ENCODE results near the gene WDR54. TPM values are rescaled to one million over a fixed set of nuclear protein-coding genes. Genes with fewer than 3 reads are reported as not detected.

Gene WDR54
- total and polyA plus RNA-seq, 7 donors = 3.0 to 13.6 (median 8.0) TPM

DNA sequence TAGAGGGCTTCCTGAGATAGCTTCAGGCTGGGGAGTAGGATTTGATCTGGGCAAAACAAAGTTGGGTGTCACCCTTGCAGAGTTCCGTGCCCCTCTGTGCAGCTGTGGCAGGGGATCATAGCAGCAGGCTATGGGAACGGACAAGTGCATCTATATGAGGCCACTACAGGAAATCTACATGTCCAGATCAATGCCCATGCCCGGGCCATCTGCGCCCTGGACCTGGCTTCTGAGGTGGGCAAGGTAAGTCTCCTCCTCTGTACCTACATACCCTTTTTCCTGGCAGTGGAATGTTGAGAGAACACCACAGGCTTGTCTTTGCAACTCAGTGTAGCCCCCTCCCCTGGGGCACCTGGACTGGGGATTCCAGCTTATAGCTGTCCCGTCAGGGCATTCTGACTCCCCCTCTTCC, 3.5 kb downstream of the WDR54 start:
- H3K9me3 ChIP-seq = no peaks in the 10 kb centered on the region
- no peak overlapping the region for H3K4me3 ChIP-seq
- no peaks in the 10 kb centered on the region for H3K27me3 ChIP-seq
- no peak overlapping the region for H3K27ac ChIP-seq
- DNase-seq = no peak
- WGBS, 2 donors = 81 to 85% methylated on average over 5 of the region's 5 CpGs
- peaks cover 0 to 15% (median 10%) of the 10 kb centered on the region in 4 donors for H3K4me1 ChIP-seq
- intact Hi-C loops (cut with DNase I) = no loop called here
- H3K36me3 ChIP-seq = peaks cover 0 to 50% (median 22%) of the 10 kb centered on the region in 4 donors
- TF ChIP-seq EP300 (IDR thresholded peaks at IDR 0.05) (no peak), POLR2AphosphoS5 (IDR thresholded peaks at IDR 0.05) (no peak), POLR2A (IDR thresholded peaks at IDR 0.05) (no peak)
- TF ChIP-seq, protein P1, sequence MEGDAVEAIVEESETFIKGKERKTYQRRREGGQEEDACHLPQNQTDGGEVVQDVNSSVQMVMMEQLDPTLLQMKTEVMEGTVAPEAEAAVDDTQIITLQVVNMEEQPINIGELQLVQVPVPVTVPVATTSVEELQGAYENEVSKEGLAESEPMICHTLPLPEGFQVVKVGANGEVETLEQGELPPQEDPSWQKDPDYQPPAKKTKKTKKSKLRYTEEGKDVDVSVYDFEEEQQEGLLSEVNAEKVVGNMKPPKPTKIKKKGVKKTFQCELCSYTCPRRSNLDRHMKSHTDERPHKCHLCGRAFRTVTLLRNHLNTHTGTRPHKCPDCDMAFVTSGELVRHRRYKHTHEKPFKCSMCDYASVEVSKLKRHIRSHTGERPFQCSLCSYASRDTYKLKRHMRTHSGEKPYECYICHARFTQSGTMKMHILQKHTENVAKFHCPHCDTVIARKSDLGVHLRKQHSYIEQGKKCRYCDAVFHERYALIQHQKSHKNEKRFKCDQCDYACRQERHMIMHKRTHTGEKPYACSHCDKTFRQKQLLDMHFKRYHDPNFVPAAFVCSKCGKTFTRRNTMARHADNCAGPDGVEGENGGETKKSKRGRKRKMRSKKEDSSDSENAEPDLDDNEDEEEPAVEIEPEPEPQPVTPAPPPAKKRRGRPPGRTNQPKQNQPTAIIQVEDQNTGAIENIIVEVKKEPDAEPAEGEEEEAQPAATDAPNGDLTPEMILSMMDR (IDR thresholded peaks at IDR 0.05) = no peak

DNA sequence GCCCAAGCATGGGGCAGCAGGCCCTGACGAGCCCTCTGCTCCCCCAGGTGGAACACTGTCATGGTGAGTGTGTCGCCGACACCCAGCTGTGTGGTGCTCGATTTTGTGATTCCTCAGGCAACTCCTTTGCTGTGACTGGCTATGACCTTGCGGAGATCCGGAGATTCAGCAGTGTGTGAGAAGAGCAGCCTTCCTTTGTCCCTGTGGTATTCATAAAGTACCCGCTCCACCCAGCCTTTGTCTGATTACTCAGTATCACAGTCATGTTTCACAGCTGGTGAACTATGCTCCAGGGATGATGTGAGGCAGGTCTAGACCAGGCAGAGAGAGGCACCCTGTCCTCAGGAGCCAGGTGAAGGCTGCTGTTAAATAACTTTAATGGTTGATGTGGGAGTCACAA, 4.0 kb downstream of the WDR54 start:
- intact Hi-C loops (cut with DNase I) = no loop called here
- no peak for TF ChIP-seq POLR2A (IDR thresholded peaks at IDR 0.05)
- TF ChIP-seq, protein P1 (IDR thresholded peaks at IDR 0.05) = no peak
- no peak for TF ChIP-seq EP300 (IDR thresholded peaks at IDR 0.05)
- TF ChIP-seq POLR2AphosphoS5 (IDR thresholded peaks at IDR 0.05) = no peak
- 73 to 82% methylated on average over 7 of the region's 7 CpGs for WGBS, 2 donors

DNA sequence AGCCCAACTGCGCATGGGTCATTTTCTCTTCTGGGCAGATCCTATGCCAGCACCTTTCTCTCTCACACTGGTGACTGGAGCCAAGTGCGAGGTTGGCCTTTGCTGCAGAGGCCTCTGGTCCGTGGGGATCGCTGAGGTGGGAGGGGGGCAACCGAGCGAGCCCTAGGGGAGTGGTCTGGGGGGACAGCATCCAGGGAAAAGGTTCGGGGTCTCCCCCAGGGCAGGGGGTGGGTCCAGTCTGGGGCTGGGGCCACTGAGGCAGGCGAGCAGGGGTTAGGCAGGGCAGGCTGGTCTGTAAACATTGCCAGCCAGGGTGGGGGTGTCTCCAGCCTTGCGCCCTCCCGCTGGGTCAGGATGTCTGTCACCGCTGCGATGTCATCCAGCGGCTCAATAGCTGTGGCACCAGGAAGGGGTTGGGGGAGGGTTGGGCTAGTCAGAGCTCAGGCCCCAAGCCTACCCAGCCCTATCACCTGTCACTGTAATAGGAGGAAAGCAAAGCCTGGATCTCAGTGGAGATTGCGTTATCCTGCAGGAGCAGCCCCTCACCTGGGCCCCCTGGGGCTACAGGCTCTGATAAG, 4.7 kb downstream of the WDR54 start:
- H3K9me3 ChIP-seq = no peaks in the 10 kb centered on the region
- H3K27me3 ChIP-seq = no peaks in the 10 kb centered on the region
- peak; percentile 57 for DNase-seq
- H3K27ac ChIP-seq = no peak overlapping the region
- intact Hi-C loops (cut with DNase I) = no loop called here
- peaks cover 0 to 63% (median 28%) of the 10 kb centered on the region in 4 donors for H3K36me3 ChIP-seq
- WGBS, 2 donors = 87 to 88% methylated on average over 14 of the region's 14 CpGs
- TF ChIP-seq, protein P1 (IDR thresholded peaks at IDR 0.05) = no peak
- TF ChIP-seq POLR2A (IDR thresholded peaks at IDR 0.05) = no peak
- no peak for TF ChIP-seq EP300 (IDR thresholded peaks at IDR 0.05)
- TF ChIP-seq POLR2AphosphoS5 (IDR thresholded peaks at IDR 0.05) = no peak
- H3K4me3 ChIP-seq = no peak overlapping the region
- H3K4me1 ChIP-seq = peaks cover 0 to 9% (median 7%) of the 10 kb centered on the region in 4 donors

More for the DNA sequence above, 4.0 kb downstream of the WDR54 start:
- Histone ChIP-seq H3K27me3 (no peaks in the 10 kb centered on the region), H3K27ac (no peak overlapping the region), H3K4me3 (no peak overlapping the region), H3K36me3 (peaks cover 0 to 55% (median 27%) of the 10 kb centered on the region in 4 donors), H3K9me3 (no peaks in the 10 kb centered on the region), H3K4me1 (peaks cover 0 to 15% (median 10%) of the 10 kb centered on the region in 4 donors)
- peak; percentile 53 for DNase-seq

DNA sequence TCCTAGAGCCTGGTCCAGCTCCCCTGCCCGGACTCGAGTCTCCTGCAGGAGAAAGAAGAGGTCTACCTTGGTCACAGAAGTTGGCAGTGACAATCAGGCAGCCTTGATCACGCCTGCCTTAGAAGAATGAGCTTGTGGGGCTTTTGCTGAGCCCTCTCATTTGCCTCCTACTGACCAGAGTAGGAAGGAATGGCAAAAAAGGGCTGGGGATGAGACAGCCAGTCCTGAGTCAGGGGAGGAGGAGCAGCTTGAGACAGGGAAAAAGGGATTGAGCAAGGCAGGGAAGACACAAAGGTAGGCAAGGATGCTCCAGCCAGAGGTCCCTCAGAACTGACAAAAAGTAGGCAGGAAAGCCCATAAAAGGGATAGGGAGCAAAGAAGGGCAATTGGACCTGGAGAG, 6.0 kb downstream of the WDR54 start:
- TF ChIP-seq POLR2AphosphoS5 (IDR thresholded peaks at IDR 0.05) = no peak
- no peak for TF ChIP-seq POLR2A (IDR thresholded peaks at IDR 0.05)
- TF ChIP-seq EP300 (IDR thresholded peaks at IDR 0.05) = no peak
- TF ChIP-seq, protein P1 (IDR thresholded peaks at IDR 0.05) = no peak
- H3K4me1 ChIP-seq = no peaks in the 10 kb centered on the region
- no peak overlapping the region for H3K4me3 ChIP-seq
- H3K36me3 ChIP-seq = peaks cover 0 to 76% (median 31%) of the 10 kb centered on the region in 4 donors
- no peaks in the 10 kb centered on the region for H3K9me3 ChIP-seq
- no peaks in the 10 kb centered on the region for H3K27me3 ChIP-seq
- peak; percentile 32 for DNase-seq
- intact Hi-C loops (cut with DNase I) = no loop called here
- no peak overlapping the region for H3K27ac ChIP-seq
- WGBS, 2 donors = 86 to 88% methylated on average over 3 of the region's 3 CpGs

DNA sequence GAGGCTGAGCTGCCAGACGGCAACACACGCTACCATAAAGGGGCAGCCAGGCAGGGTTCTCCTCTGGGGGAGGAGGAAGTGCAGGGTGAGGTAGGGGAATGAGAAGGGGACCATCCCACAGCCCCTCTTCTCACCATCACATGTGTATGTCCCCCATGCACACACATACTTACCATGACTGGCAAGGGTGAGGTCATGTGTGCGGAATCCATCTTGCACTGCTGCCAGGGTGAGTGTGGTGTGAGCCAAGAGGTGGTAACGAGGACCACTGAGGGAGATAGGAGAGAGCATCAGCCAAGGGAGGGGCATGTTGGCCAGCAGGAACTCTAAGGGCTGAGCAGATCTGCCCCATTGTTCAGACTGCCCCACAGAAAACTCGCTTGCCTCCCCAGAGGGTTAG, 7.1 kb downstream of the WDR54 start:
- DNase-seq = peak; percentile 50
- Histone ChIP-seq H3K27me3 (no peaks in the 10 kb centered on the region), H3K4me3 (no peak overlapping the region), H3K9me3 (no peaks in the 10 kb centered on the region), H3K36me3 (peaks cover 0 to 77% (median 31%) of the 10 kb centered on the region in 4 donors), H3K27ac (no peak overlapping the region), H3K4me1 (no peaks in the 10 kb centered on the region)
- whole genome bisulfite sequencing, 2 donors = 89 to 92% methylated on average over 5 of the region's 5 CpGs
- intact Hi-C loops (cut with DNase I) = no loop called here
- TF ChIP-seq, protein P1 (IDR thresholded peaks at IDR 0.05) = no peak
- TF ChIP-seq POLR2AphosphoS5 (IDR thresholded peaks at IDR 0.05) (no peak), POLR2A (IDR thresholded peaks at IDR 0.05) (no peak), EP300 (IDR thresholded peaks at IDR 0.05) (no peak)

Data from sigmoid colon (tissue), 7 donors.